HG02571 (cell line): Measurements from ENCODE around the gene BBS9.
A peak's percentile ranks its signal among the peaks of the same experiment; 100 is the strongest.

Experiments
- ATAC-seq: cut with Tn5 transposase; IDR thresholded peaks from one replicate; pipeline ENCODE4 v1.9.1; 2021; ENCODE audit warnings: mild to moderate bottlenecking, moderate library complexity; ENCODE audit not compliant: unreplicated experiment

The BBS9 gene

GRCh38 chr7:33422825-33423645, 293.7 kb downstream of the BBS9 start:
- ATAC-seq: peak; percentile 34

GRCh38 chr7:33423646-33424020, 294.3 kb downstream of the BBS9 start:
- ATAC-seq: peak; percentile 91

GRCh38 chr7:33425395-33425794, 296.0 kb downstream of the BBS9 start:
- ATAC-seq: no peak

GRCh38 chr7:33425929-33426678, 296.7 kb downstream of the BBS9 start:
- no peak for ATAC-seq

GRCh38 chr7:33428415-33428814, 299.1 kb downstream of the BBS9 start:
- no peak for ATAC-seq

GRCh38 chr7:33431543-33431942, 302.2 kb downstream of the BBS9 start:
- ATAC-seq: no peak

GRCh38 chr7:33432821-33433220, 303.5 kb downstream of the BBS9 start:
- ATAC-seq: no peak

- ATAC-seq: no peak
Observed at GRCh38 chr7:33433357-33433756, 304.0 kb downstream of the BBS9 start.

- no peak for ATAC-seq
Observed at GRCh38 chr7:33444511-33444910, 315.1 kb downstream of the BBS9 start.

- ATAC-seq: no peak
Observed at GRCh38 chr7:33446551-33446950, 317.2 kb downstream of the BBS9 start.

- no peak for ATAC-seq
Observed at GRCh38 chr7:33448035-33448434, 318.7 kb downstream of the BBS9 start.

- no peak for ATAC-seq
Observed at GRCh38 chr7:33449847-33450246, 320.5 kb downstream of the BBS9 start.

- ATAC-seq: no peak
Observed at GRCh38 chr7:33452805-33453502, 323.6 kb downstream of the BBS9 start.

GRCh38 chr7:33457039-33457438, 327.7 kb downstream of the BBS9 start:
- ATAC-seq: no peak

GRCh38 chr7:33458581-33458980, 329.2 kb downstream of the BBS9 start:
- no peak for ATAC-seq

- no peak for ATAC-seq
Observed at GRCh38 chr7:33459340-33459751, 330.0 kb downstream of the BBS9 start.

- no peak for ATAC-seq
Observed at GRCh38 chr7:33463131-33463530, 333.8 kb downstream of the BBS9 start.

GRCh38 chr7:33466203-33466602, 336.8 kb downstream of the BBS9 start:
- no peak for ATAC-seq

GRCh38 chr7:33471636-33472242, 342.4 kb downstream of the BBS9 start:
- peak; percentile 76 for ATAC-seq

- ATAC-seq: no peak
Observed at GRCh38 chr7:33472348-33473025, 343.1 kb downstream of the BBS9 start.
